HepG2 (cell line): ENCODE data around the gene TRIM67. TPM values are rescaled to one million over a fixed set of nuclear protein-coding genes. Genes with fewer than 3 reads are reported as not detected.

Experiments
- AHR ChIP-seq: IDR thresholded peaks from 2 replicates; pipeline ENCODE4 v1.6.1; 2018; ENCODE audit warnings: missing genetic modification reagents, missing compliant biosample characterization
- CENPT ChIP-seq: sonication (generic); formaldehyde crosslinking; IDR thresholded peaks from 2 replicates; pipeline ENCODE4 v1.8.0; 2022; ENCODE audit warnings: low read depth, mild to moderate bottlenecking, moderate library complexity, missing genetic modification reagents
- DR1 ChIP-seq: sonication (generic); formaldehyde crosslinking; IDR thresholded peaks from 2 replicates; pipeline ENCODE4 v1.8.0; 2021; ENCODE audit warnings: mild to moderate bottlenecking, missing genetic modification reagents, inconsistent platforms
- DRAP1 ChIP-seq: IDR thresholded peaks from 2 replicates; pipeline ENCODE4 v1.6.1; 2016; ENCODE audit warnings: missing genetic modification reagents, missing compliant biosample characterization
- FOXP1 ChIP-seq, 2 experiments: fragments of 450-650 bp in 1 of 2; IDR thresholded peaks; 2 replicates each; pipeline ENCODE4 v1.6.1; 2017 to 2018; ENCODE audit warnings: antibody characterized with exemption in 1 of 2
- HOXA9 ChIP-seq: sonication (generic); formaldehyde crosslinking; IDR thresholded peaks from 2 replicates; pipeline ENCODE4 v1.8.1; 2022; ENCODE audit warnings: missing genetic modification reagents, mild to moderate bottlenecking, moderate library complexity, borderline replicate concordance
- IRX3 ChIP-seq: sonication (generic); formaldehyde crosslinking; IDR thresholded peaks from 2 replicates; pipeline ENCODE4 v1.8.1; 2023; ENCODE audit warnings: mild to moderate bottlenecking, low read depth, missing genetic modification reagents, borderline replicate concordance
- ISL2 ChIP-seq: sonication (generic); formaldehyde crosslinking; IDR thresholded peaks from 2 replicates; pipeline ENCODE4 v1.5.0; 2020; ENCODE audit warnings: missing genetic modification reagents
- KLF15 ChIP-seq: sonication (generic); formaldehyde crosslinking; IDR thresholded peaks from 2 replicates; pipeline ENCODE4 v1.8.1; 2023; ENCODE audit warnings: borderline replicate concordance, mild to moderate bottlenecking, inconsistent platforms, missing genetic modification reagents, mixed read lengths
- MLLT10 ChIP-seq: sonication (generic); formaldehyde crosslinking; IDR thresholded peaks from 2 replicates; pipeline ENCODE4 v1.4.0; 2020; ENCODE audit warnings: missing genetic modification reagents
- MXI1 ChIP-seq: IDR thresholded peaks from 3 replicates; pipeline ENCODE4 v1.6.1; 2012; ENCODE audit warnings: low read depth, low read length, inconsistent platforms, borderline replicate concordance
- NCOR1 ChIP-seq: fragments of 200-600 bp; sonication (generic); IDR thresholded peaks from 2 replicates; pipeline ENCODE4 v1.7.0; 2017; ENCODE audit warnings: antibody characterized with exemption, low read length, borderline replicate concordance
- POLR2A ChIP-seq, 2 experiments: IDR thresholded peaks; 2 replicates each; pipeline ENCODE4 v1.6.1; 2011; ENCODE audit warnings: low read depth in 2 of 2, low read length in 2 of 2, mild to moderate bottlenecking in 1 of 2, moderate library complexity in 1 of 2; ENCODE audit not compliant: insufficient read depth in 1 of 2
- RFXAP ChIP-seq: sonication (generic); formaldehyde crosslinking; IDR thresholded peaks from 2 replicates; pipeline ENCODE4 v1.4.0; 2020; ENCODE audit warnings: missing genetic modification reagents, borderline replicate concordance
- TERF1 ChIP-seq: sonication (generic); formaldehyde crosslinking; IDR thresholded peaks from 2 replicates; pipeline ENCODE4 v1.8.0; 2022; ENCODE audit warnings: mild to moderate bottlenecking, missing genetic modification reagents, moderate library complexity
- THRA ChIP-seq: sonication (generic); formaldehyde crosslinking; IDR thresholded peaks from 2 replicates; pipeline ENCODE4 v1.4.0; 2020; ENCODE audit warnings: missing genetic modification reagents, borderline replicate concordance
- TMF1 ChIP-seq: sonication (generic); formaldehyde crosslinking; IDR thresholded peaks from 2 replicates; pipeline ENCODE4 v1.8.1; 2022; ENCODE audit warnings: low read depth, missing genetic modification reagents
- ZFYVE20 ChIP-seq: sonication (generic); formaldehyde crosslinking; IDR thresholded peaks from 2 replicates; pipeline ENCODE4 v1.8.0; 2023; ENCODE audit warnings: low read depth, mild to moderate bottlenecking, moderate library complexity, missing genetic modification reagents, borderline replicate concordance
- ZMYM3 ChIP-seq: sonication (generic); formaldehyde crosslinking; IDR thresholded peaks from 2 replicates; pipeline ENCODE4 v1.5.1; 2020; ENCODE audit warnings: mild to moderate bottlenecking, missing genetic modification reagents
- ZNF263 ChIP-seq: sonication (generic); formaldehyde crosslinking; IDR thresholded peaks from 2 replicates; pipeline ENCODE4 v1.4.0; 2020; ENCODE audit warnings: missing genetic modification reagents
- ZNF670 ChIP-seq: sonication (generic); formaldehyde crosslinking; IDR thresholded peaks from 2 replicates; pipeline ENCODE4 v1.8.0; 2022; ENCODE audit warnings: mild to moderate bottlenecking, missing genetic modification reagents, borderline replicate concordance
- ZNF691 ChIP-seq: sonication (generic); formaldehyde crosslinking; IDR thresholded peaks from 2 replicates; pipeline ENCODE4 v1.4.0; 2020; ENCODE audit warnings: missing genetic modification reagents, low read depth, mild to moderate bottlenecking, borderline replicate concordance
- ZSCAN21 ChIP-seq: sonication (generic); formaldehyde crosslinking; IDR thresholded peaks from 2 replicates; pipeline ENCODE4 v1.8.0; 2022; ENCODE audit warnings: mild to moderate bottlenecking, missing genetic modification reagents, moderate library complexity, borderline replicate concordance
- polyA plus RNA-seq, 8 experiments: library from polyadenylated mRNA; depleted of rRNA in 3 of 8; stranded (reverse) in 7 of 8; unstranded in 1 of 8; fragments of >200 nt; fragmentation: Illumina TruSeq in 4 of 8; extraction: Trizol in 4 of 8; gene quantifications; 2 replicates each; pipeline versions ENCODE4 v1.2.1 to v1.2.3, GENCODE V29; 2011 to 2016; ENCODE audit warnings: low read depth in 4 of 8, missing spikeins in 1 of 8, mixed read lengths in 1 of 8; ENCODE audit not compliant: insufficient read depth in 1 of 8
- total RNA-seq, 5 experiments: library from RNA; depleted of rRNA; stranded (reverse); fragments of >200 nt; fragmentation: Illumina TruSeq; extraction: Trizol; gene quantifications; 2 replicates each; pipeline ENCODE4 v1.2.3, GENCODE V29; 2016; ENCODE audit warnings: low read depth in 1 of 5

The TRIM67 gene
- total and polyA plus RNA-seq, 2 of the 13 experiments (the other 11 are each of a cell fraction or from before 2014, with no cell fraction given), result not detected

DNA sequence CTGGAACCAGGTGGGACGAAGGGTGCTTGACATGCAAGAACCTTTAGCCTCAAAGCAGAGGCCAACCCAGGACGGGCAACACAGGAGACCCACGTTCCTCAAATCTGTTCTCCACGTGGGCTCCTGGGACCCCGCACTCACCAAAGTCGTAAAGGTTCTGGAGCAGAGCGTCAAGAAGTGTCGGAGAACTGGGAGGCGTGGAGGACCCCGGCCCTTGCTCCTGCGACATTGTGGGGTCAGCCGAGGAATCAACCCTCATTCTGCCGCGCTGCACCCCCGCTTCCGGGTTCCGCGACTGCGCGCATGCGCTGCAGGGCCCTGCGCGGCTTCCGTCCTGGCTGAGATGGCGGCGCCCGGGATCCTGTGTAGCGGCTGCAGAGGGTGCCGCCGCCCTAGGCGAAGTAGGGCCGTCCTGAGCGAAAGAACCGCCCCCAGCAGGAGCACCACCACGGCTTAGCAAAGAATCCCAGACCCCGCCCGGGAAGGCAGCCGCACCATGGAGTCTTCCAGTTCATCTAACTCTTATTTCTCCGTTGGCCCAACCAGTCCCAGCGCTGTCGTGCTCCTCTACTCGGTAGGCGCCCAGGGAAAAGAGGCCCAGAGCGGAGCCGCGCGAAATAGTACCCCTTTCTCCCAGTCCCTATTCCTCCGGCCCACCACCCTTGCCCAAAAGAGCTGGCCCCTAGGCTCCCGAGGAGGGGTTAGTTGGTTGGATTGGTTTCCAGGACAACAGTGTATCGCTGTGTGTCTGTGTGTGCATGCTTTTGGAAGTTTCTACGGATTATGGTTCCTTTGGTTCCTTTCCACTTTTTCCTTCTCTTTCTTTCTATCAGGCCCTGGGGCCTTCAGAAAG, 79.3 kb downstream of the TRIM67 start, which contains the start of gene GNPAT (continued):
- TF ChIP-seq TMF1 (CRISPR knock-in tag) (no peak; the same call in 1 of the 2 replicates), NCOR1 (no peak), IRX3 (CRISPR knock-in tag) (no peak), CENPT (CRISPR knock-in tag) (no peak), DR1 (CRISPR knock-in tag) (peak; percentile 63), FOXP1 (IDR thresholded peaks at IDR 0.05) (no peak), FOXP1 (CRISPR knock-in tag; IDR thresholded peaks at IDR 0.05) (no peak), TERF1 (CRISPR knock-in tag) (no peak), THRA (no peak; the same call in 1 of the 2 replicates), ZFYVE20 (CRISPR knock-in tag) (no peak), POLR2A (IDR thresholded peaks at IDR 0.05; ENCODE audit: insufficient read depth in 1 of 2, low read depth in 2 of 2, low read length in 2 of 2) (peak; percentile 89), MLLT10 (no peak), ZNF670 (CRISPR knock-in tag) (no peak), ZNF263 (CRISPR knock-in tag) (peak; percentile 79), ZSCAN21 (CRISPR knock-in tag) (peak; percentile 19; the same call in 1 of the 2 replicates), ZNF691 (CRISPR knock-in tag) (peak; percentile 47; the same call in 1 of the 2 replicates), ISL2 (peak; percentile 71), MXI1 (peak; percentile 65; the same call in 1 of the 3 replicates), KLF15 (CRISPR knock-in tag) (no peak), ZMYM3 (CRISPR knock-in tag) (peak; percentile 24; the same call in 1 of the 2 replicates), HOXA9 (no peak), AHR (CRISPR knock-in tag) (no peak), RFXAP (CRISPR knock-in tag) (0 out of 2 replicates have a peak, but pooled peaks have one; percentile 10), DRAP1 (CRISPR knock-in tag) (peak; percentile 67)
